Activated T-helper 17 cell treated with anti-CD3 and anti-CD28 coated beads, Interleukin-2, amount 50 U/mL, for 72 hours (primary cell): ENCODE results near the gene BID. TPM values are rescaled to one million over a fixed set of nuclear protein-coding genes. Genes with fewer than 3 reads are reported as not detected.

ENCODE experiments used
- ATAC-seq: fragments of 150-1000 bp; cut with Tn5 transposase; replicated peaks from 2 replicates; pipeline ENCODE4 v1.10.0; 2021; ENCODE audit warnings: mild to moderate bottlenecking, moderate library complexity
- H3K27ac Mint-ChIP-seq: one replicate; pipeline ENCODE4 v1.8.0; 2022; ENCODE audit warnings: mixed read lengths
- H3K27me3 Mint-ChIP-seq: one replicate; pipeline ENCODE4 v1.8.0; 2022; ENCODE audit warnings: mixed read lengths
- H3K36me3 Mint-ChIP-seq: one replicate; pipeline ENCODE4 v1.8.0; 2022; ENCODE audit warnings: low read depth, mild to moderate bottlenecking, mixed read lengths
- H3K4me1 Mint-ChIP-seq: one replicate; pipeline ENCODE4 v1.8.0; 2022; ENCODE audit warnings: mixed read lengths
- H3K4me3 Mint-ChIP-seq: one replicate; pipeline ENCODE4 v1.8.0; 2022; ENCODE audit warnings: mild to moderate bottlenecking, mixed read lengths
- H3K9me3 Mint-ChIP-seq: one replicate; pipeline ENCODE4 v1.8.0; 2022; ENCODE audit warnings: mixed read lengths
- total RNA-seq, 2 donors: library from RNA; stranded (reverse); gene quantifications; one replicate each; pipeline ENCODE4 v1.2.3, GENCODE V29; 2022

BID gene
- 10 to 100 TPM in 1 of 2 donors, 1 to 10 TPM in 1; 6.2 to 19.2 TPM for total RNA-seq

- H3K4me3 Mint-ChIP-seq, result peak within 1 kb of the TSS; percentile 93
- no peaks in the 10 kb centered on the region for H3K36me3 Mint-ChIP-seq
- no peak within 1 kb of the TSS for H3K27ac Mint-ChIP-seq
- peaks cover 3% of the 10 kb centered on the region for H3K27me3 Mint-ChIP-seq
- ATAC-seq, result peak; percentile 13
- peaks cover 41% of the 10 kb centered on the region for H3K4me1 Mint-ChIP-seq
- H3K9me3 Mint-ChIP-seq, result no peaks in the 10 kb centered on the region
Measured at GRCh38 chr22:17774206-17774925, at the start of gene BID. BID (minus strand) TSS chr22:17774469; CDS start chr22:17750116, 24,353 bp downstream.

GRCh38 chr22:17823964-17824363 is 49.7 kb upstream of the BID start:
- no peaks in the 10 kb centered on the region for H3K27me3 Mint-ChIP-seq
- H3K27ac Mint-ChIP-seq, result no peak overlapping the region
- H3K4me3 Mint-ChIP-seq, result no peak overlapping the region
- no peak for ATAC-seq
- H3K4me1 Mint-ChIP-seq, result no peaks in the 10 kb centered on the region
- no peaks in the 10 kb centered on the region for H3K9me3 Mint-ChIP-seq
- peaks cover 18% of the 10 kb centered on the region for H3K36me3 Mint-ChIP-seq

- Mint-ChIP-seq H3K27me3 (no peaks in the 10 kb centered on the region), H3K9me3 (no peaks in the 10 kb centered on the region), H3K27ac (no peak overlapping the region), H3K36me3 (peaks cover 19% of the 10 kb centered on the region), H3K4me3 (no peak overlapping the region), H3K4me1 (no peaks in the 10 kb centered on the region)
- ATAC-seq, result no peak
Measured at GRCh38 chr22:17823226-17823625, 49.0 kb upstream of the BID start.

GRCh38 chr22:17822087-17822486 is 47.8 kb upstream of the BID start:
- no peak for ATAC-seq
- Mint-ChIP-seq H3K36me3 (peaks cover 16% of the 10 kb centered on the region), H3K4me3 (no peak overlapping the region), H3K27me3 (no peaks in the 10 kb centered on the region), H3K9me3 (no peaks in the 10 kb centered on the region), H3K4me1 (no peaks in the 10 kb centered on the region), H3K27ac (no peak overlapping the region)

GRCh38 chr22:17820879-17821439 is 46.7 kb upstream of the BID start:
- H3K4me3 Mint-ChIP-seq, result no peak overlapping the region
- H3K4me1 Mint-ChIP-seq, result no peaks in the 10 kb centered on the region
- no peaks in the 10 kb centered on the region for H3K27me3 Mint-ChIP-seq
- ATAC-seq, result no peak
- no peaks in the 10 kb centered on the region for H3K9me3 Mint-ChIP-seq
- peaks cover 7% of the 10 kb centered on the region for H3K36me3 Mint-ChIP-seq
- no peak overlapping the region for H3K27ac Mint-ChIP-seq

- no peak for ATAC-seq
- Mint-ChIP-seq H3K27ac (no peak overlapping the region), H3K4me1 (no peaks in the 10 kb centered on the region), H3K9me3 (no peaks in the 10 kb centered on the region), H3K27me3 (no peaks in the 10 kb centered on the region), H3K36me3 (peaks cover 24% of the 10 kb centered on the region), H3K4me3 (no peak overlapping the region)
Measured at GRCh38 chr22:17818649-17819048, 44.4 kb upstream of the BID start.

GRCh38 chr22:17818180-17818579 is 43.9 kb upstream of the BID start:
- ATAC-seq, result no peak
- Mint-ChIP-seq H3K36me3 (peaks cover 28% of the 10 kb centered on the region), H3K27ac (no peak overlapping the region), H3K4me1 (no peaks in the 10 kb centered on the region), H3K9me3 (no peaks in the 10 kb centered on the region), H3K4me3 (no peak overlapping the region), H3K27me3 (no peaks in the 10 kb centered on the region)

GRCh38 chr22:17817511-17818065 is 43.3 kb upstream of the BID start:
- peaks cover 28% of the 10 kb centered on the region for H3K36me3 Mint-ChIP-seq
- H3K27me3 Mint-ChIP-seq, result no peaks in the 10 kb centered on the region
- H3K4me1 Mint-ChIP-seq, result no peaks in the 10 kb centered on the region
- H3K9me3 Mint-ChIP-seq, result no peaks in the 10 kb centered on the region
- ATAC-seq, result no peak
- no peak overlapping the region for H3K4me3 Mint-ChIP-seq
- H3K27ac Mint-ChIP-seq, result no peak overlapping the region

- Mint-ChIP-seq H3K36me3 (peaks cover 29% of the 10 kb centered on the region), H3K9me3 (no peaks in the 10 kb centered on the region), H3K27ac (no peak overlapping the region), H3K27me3 (no peaks in the 10 kb centered on the region), H3K4me3 (no peak overlapping the region), H3K4me1 (no peaks in the 10 kb centered on the region)
- no peak for ATAC-seq
Measured at GRCh38 chr22:17817079-17817478, 42.8 kb upstream of the BID start.

GRCh38 chr22:17816649-17817048 is 42.4 kb upstream of the BID start:
- H3K36me3 Mint-ChIP-seq, result peaks cover 34% of the 10 kb centered on the region
- no peak overlapping the region for H3K27ac Mint-ChIP-seq
- H3K4me1 Mint-ChIP-seq, result no peaks in the 10 kb centered on the region
- no peak overlapping the region for H3K4me3 Mint-ChIP-seq
- no peaks in the 10 kb centered on the region for H3K27me3 Mint-ChIP-seq
- H3K9me3 Mint-ChIP-seq, result no peaks in the 10 kb centered on the region
- no peak for ATAC-seq

- H3K4me3 Mint-ChIP-seq, result no peak overlapping the region
- no peak for ATAC-seq
- H3K27ac Mint-ChIP-seq, result no peak overlapping the region
- H3K27me3 Mint-ChIP-seq, result no peaks in the 10 kb centered on the region
- H3K36me3 Mint-ChIP-seq, result peaks cover 42% of the 10 kb centered on the region
- no peaks in the 10 kb centered on the region for H3K4me1 Mint-ChIP-seq
- H3K9me3 Mint-ChIP-seq, result no peaks in the 10 kb centered on the region
Measured at GRCh38 chr22:17815703-17816254, 41.5 kb upstream of the BID start.

GRCh38 chr22:17814830-17815229 is 40.6 kb upstream of the BID start:
- Mint-ChIP-seq H3K27ac (no peak overlapping the region), H3K4me3 (no peak overlapping the region), H3K36me3 (peaks cover 48% of the 10 kb centered on the region), H3K27me3 (no peaks in the 10 kb centered on the region), H3K4me1 (no peaks in the 10 kb centered on the region), H3K9me3 (no peaks in the 10 kb centered on the region)
- ATAC-seq, result no peak

- ATAC-seq, result no peak
- peaks cover 50% of the 10 kb centered on the region for H3K36me3 Mint-ChIP-seq
- no peaks in the 10 kb centered on the region for H3K9me3 Mint-ChIP-seq
- H3K4me1 Mint-ChIP-seq, result no peaks in the 10 kb centered on the region
- no peak overlapping the region for H3K4me3 Mint-ChIP-seq
- no peak overlapping the region for H3K27ac Mint-ChIP-seq
- H3K27me3 Mint-ChIP-seq, result no peaks in the 10 kb centered on the region
Measured at GRCh38 chr22:17814084-17814483, 39.8 kb upstream of the BID start.

- Mint-ChIP-seq H3K27ac (no peak overlapping the region), H3K4me1 (no peaks in the 10 kb centered on the region), H3K36me3 (peaks cover 70% of the 10 kb centered on the region), H3K4me3 (no peak overlapping the region), H3K27me3 (no peaks in the 10 kb centered on the region), H3K9me3 (no peaks in the 10 kb centered on the region)
- no peak for ATAC-seq
Measured at GRCh38 chr22:17811119-17811518, 36.9 kb upstream of the BID start.

- Mint-ChIP-seq H3K36me3 (peaks cover 71% of the 10 kb centered on the region), H3K4me3 (no peak overlapping the region), H3K27me3 (no peaks in the 10 kb centered on the region), H3K9me3 (no peaks in the 10 kb centered on the region), H3K4me1 (no peaks in the 10 kb centered on the region), H3K27ac (no peak overlapping the region)
- ATAC-seq, result no peak
Measured at GRCh38 chr22:17810570-17811116, 36.4 kb upstream of the BID start.
